ENCODE measurements around the gene NACA.
A peak's percentile ranks its signal among the peaks of the same experiment; 100 is the strongest.
"Not testable (repeated sequence)": the region's sequence is repeated elsewhere in the genome, so short reads cannot be mapped to it uniquely, and the experiment has no call there.

Gene NACA

DNA sequence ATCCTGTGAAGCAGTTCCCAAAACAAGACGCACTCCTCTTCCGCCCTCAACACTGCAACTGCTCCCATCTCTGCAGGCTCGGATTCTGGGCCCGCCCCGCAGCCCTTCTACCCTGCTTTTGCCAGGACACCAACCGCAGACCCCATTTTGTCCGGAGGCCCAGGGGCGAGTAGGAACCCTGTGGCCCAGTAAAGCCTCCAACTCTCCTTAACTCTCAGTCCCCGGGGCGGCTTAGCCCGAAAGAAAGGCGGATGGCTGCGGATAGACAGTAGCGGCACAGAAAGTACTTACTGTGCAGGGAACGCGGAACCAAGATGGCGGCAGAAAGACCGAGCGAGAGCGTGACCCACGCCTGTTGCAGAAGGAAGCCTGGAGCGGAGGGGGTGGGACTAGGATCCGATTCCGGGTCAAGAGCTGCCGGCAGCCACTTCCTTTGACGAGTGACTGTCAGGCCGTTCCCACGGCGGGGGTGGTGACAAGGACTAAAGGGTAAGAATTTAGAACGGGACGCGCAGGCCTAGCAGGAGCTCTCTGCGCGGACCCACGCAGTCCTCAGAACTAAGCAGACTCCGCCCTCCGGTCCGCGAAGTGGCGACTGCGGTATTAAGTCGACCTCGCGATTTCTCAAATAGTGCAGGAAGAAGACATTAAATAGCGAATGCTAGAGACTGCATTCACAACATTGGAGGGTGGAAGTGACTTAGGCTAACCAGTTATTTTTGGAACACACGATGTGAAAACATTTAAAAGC is at the start of gene NACA:
TSS of gene NACA (minus strand) at position 328 of the 751 bp plus-strand sequence. CDS start 778 bp downstream, outside the sequence.
- peak; percentile 75 to 99 (median 98) for DNase-seq

GRCh38 chr12:56773113-56773512 is 48.0 kb upstream of the NACA start:
- no peak for DNase-seq

DNA sequence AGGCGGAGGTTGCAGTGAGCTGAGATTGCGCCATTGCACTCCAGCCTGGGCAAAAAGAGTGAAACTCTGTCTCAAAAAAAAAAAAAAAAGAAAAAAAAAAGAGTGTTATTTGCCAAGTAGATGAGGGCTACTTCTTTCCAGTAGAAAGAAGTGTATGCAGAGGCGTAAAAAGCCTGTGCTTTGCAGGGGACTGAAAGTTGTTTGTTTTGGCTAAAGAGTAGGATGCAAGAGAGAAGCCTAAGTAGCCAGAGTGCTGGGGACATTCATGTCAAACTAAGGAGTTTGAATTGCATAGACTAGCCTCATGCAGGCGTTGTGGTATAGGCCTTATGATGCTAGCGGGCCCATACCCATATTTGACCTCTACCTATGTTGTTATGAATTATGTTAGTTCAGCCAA is 47.5 kb upstream of the NACA start:
- DNase-seq: no peak

GRCh38 chr12:56769868-56770267 is 44.8 kb upstream of the NACA start:
- no peak for DNase-seq

DNA sequence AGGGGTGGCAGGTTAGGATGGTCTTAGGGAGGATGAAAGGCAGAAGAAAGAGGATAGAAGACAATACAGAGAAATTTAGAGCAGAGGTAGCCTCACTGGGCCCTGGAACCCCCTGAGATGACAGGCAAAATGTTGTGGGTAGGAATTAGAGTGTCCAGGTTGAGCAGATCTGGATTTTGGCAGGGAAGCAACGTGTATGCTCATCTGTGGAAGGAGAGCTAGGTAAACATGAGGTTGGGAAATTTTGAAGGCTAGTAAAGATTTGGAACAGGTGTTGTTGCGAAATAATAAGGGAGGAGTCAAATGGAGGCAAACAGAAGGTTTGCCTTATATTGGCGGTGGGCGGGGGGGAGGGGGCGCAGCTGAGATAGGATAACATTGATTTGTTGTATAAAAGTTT is 43.3 kb upstream of the NACA start:
- no peak for DNase-seq

- peak in 7 of 56 donors; percentile 3 to 13 (median 3) for DNase-seq
These were observed 41.4 kb upstream of the NACA start for GRCh38 chr12:56766535-56766934.

GRCh38 chr12:56763753-56764657 is 38.9 kb upstream of the NACA start:
- DNase-seq: no peak

GRCh38 chr12:56761812-56762211 is 36.7 kb upstream of the NACA start:
- no peak for DNase-seq

DNA sequence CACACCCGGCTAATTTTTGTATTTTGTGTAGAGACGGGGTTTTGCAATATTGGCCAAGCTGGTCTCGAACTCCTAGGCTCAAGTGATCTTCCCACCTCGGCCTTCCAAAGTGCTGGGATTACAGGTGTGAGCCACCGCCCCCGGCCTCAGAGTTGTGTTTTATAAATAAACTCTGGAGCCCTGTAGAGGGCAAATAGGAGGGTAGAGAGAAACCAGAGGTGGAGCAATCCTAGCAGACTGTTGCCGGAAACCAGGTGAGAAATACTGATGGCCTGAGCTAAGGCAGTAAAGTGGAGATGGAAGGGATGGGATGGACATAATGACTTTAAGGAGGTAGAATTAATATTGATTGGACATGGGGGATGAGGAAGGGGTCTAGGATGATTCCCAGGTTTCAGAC is 35.4 kb upstream of the NACA start:
- DNase-seq: no peak

DNA sequence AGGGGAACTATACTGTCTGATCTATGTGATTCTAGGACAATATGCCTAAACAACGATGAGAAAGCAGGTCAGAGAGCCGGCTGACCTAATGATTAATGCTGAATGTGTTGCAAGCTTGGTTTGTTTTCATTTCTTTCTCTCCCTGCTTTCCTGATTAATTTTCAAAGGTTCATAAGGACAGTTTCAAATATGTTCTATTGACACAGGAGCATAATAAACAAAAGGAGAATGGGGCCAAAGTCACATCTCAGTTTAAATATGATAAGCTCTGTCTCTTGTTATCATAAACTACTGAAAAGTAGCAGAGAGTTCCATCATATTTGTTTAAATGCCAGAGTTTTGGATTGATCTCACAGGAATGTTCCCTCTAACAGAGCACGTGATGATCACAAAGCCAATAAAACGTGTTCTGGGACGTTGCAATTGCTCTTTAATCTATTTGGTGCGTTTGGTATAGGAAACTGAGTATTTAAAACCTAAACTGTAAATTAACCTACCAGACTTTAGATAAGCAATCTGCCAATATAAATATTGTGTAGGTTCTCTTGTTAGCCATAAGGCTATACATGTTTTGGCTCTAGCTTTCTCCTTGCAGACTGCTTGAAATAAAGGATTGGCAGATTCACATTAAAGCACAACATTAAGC is 34.3 kb upstream of the NACA start:
- DNase-seq: no peak

- no peak for DNase-seq
These were observed 33.7 kb upstream of the NACA start for GRCh38 chr12:56758728-56759262.

- DNase-seq: not testable (repeated sequence)
These were observed 32.9 kb upstream of the NACA start for GRCh38 chr12:56757971-56758370.

- no peak for DNase-seq
These were observed 28.5 kb upstream of the NACA start for GRCh38 chr12:56753566-56753965.

DNA sequence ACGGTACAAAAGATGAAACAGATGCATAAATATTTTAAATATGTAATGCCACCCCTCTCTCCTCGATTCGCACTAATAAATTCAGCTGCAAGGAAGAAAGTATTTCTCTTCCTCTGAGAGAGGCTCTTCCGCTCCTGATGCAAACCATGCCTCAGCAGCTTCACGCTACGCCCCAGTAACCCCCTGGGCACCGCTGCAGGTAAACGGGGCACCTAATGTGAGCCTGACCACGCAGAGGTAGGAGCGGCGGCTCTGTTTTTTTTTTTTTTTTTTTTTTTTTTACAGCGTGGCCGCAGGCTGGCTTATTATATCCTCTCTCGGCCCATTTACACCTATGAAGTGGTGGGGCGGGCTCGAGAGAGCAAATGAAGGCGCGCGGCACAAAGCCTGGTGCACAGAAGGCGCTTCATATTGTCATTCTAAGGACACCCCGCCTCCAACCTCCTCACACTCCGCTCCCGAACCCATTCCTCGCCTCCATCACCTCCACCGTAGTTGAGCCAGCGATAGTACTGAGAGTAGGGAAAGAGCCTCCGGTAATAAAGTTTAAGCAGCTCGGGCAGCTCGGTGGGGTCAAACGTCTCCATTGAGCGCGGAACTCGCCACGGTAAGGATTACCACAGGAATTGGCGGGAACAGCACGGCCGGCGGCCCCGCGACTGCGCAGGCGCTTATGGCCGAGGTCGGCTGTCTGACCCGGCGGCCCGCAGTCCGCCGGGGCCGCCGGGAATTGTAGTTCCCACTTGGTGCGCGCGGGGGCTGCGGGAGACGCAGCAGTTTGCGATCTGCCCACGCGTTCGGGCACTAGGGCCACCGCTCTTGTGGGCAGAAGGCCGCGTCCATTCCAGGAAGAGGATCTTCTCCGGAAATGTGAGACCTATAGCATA is 26.9 kb upstream of the NACA start, which contains the start of gene PRIM1:
TSS of gene PRIM1 (minus strand) at position 612 of the 887 bp plus-strand sequence. CDS start at position 587, 25 bp downstream.
- peak in 55 of 56 donors; percentile 20 to 87 (median 73) for DNase-seq

DNA sequence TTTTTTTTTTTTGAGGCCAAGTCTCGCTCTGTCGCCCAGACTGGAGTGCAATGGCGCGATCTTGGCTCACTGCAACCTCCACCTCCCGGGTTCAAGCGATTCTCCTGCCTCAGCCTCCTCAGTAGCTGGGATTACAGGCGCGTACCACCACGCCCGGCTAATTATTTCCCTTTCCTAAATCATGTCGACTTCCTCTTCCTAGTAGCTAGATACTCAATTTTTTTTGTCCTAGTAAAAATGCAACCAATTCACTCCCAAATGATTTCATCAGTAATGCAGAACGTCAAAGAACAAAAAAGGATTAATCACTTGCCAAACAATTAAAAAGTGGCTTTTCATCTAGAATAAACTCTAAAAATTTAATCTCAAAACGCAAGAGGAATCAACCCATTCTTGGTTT is 25.5 kb upstream of the NACA start:
- DNase-seq: not testable (repeated sequence)

GRCh38 chr12:56749853-56750252 is 24.8 kb upstream of the NACA start:
- no peak for DNase-seq

DNA sequence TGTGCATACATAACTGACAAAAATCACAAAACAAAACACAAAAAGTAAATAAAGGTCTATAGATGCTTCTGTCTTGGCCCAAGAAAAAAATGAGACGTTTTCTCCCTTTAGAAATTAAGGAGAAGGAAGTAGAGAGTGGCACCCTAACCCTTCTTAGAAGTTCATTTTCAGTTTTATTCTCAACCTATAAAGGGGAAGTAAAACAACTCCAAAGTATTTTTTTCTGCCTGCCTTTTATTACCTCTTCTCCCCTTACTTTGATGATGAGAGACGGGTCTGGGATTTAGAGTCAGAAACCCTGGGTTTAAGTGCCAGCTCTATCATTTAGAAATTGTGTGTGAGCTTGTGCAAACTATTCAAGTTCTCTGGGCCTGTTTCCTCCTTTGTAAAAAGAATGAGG is 24.3 kb upstream of the NACA start:
- no peak for DNase-seq

DNA sequence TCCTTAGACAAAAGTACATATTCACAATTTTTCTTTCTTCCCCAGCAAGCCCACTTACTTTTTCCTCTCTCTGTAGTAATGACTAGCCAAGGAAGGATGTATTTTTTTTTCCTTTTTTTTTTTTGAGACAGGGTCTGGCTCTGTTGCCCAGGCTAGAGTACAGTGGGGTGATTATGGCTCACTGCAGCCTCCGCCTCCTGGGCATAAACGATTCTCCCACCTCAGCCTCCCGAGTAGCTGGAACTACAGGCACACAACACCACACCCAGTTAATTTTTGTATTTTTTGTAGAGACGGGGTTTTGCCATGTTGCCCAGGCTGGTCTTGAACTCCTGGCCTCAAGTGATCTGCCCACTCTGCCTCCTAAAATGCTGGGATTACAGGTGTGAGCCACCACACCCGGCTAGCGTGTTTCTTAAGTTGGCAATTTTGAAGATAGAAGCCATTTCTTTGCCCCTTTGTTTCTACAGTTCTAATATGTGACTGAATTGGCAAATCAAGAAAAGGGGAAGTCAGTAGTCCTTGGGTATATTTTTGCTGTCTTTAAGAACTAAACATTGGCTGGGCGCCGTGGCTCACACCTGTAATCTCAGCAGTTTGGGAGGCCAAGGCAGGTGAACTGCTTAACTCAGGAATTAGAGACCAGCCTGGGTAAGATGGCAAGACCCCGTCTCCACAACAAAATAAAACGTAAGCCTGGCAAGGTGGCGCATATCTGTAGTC is 3.2 kb upstream of the NACA start:
- no peak for DNase-seq

DNA sequence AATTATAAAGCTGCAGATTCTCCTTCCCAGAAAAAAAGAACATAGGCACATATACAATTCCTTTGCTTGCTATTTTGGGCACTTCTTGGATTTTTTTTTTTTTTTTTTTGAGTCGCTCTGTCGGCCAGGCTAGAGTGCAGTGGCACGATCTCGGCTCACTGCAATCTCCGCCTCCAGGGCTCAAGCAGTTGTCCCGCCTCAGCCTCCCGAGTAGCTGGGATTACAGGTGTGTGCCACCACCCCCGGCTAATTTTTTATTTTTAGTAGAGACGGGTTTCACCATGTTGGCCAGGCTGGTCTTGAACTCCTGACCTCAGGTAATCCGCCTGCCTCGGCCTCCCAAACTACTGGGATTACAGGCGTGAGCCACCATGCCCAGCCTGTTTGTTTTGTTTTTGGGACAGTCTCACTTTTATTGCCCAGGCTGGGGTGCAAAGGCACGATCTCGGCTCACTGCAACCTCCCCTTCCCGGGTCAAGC is 1.1 kb upstream of the NACA start:
- DNase-seq: not testable (repeated sequence)

DNA sequence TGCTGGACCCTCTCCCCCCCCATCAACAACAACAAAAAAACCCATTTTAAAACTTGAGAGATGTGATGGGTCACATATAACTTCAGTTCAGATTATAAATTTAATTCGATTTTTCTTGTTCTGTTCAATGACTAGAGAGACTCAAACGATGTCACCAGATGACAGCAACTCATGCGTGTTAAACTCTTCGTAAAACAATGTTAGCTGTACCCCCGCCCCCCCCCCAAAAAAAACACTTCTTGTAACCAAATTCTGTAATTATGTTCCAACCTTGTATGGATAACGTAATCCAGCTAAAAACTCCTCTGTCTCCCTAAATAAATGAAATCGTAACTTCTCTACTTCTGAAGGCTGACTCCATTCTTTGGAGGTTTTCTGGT is 614 bp upstream of the NACA start:
- DNase-seq: no peak

Measured in nucleus accumbens (tissue), 56 donors.